DMS 273 (cell line): ENCODE results near the gene PRKCB.
"Not testable (repeated sequence)": the region's sequence is repeated elsewhere in the genome, so short reads cannot be mapped to it uniquely, and the experiment has no call there.

ENCODE experiments used
- DNase-seq: peaks from one replicate; lab custom pipeline; 2025; ENCODE audit not compliant: unreplicated experiment; lab: John Stamatoyannopoulos, UW

Gene PRKCB

DNA sequence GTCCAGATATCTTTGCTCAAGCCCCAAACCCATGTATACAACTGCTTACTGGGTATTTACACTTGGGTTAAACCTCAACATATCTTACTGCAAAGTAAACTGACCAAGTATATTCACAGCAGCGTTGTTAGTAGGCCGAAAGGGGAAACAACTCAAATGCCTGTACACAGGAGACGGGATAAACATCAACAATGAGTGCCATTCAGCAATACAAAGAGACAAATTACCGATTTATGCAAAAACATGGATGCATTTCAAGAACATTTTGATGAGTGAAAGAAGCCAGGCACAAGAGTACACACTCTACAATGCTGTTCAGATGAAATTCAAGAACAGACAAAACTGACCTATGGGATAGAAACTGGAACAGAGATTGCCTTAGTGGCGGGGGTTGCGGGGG, 284.0 kb downstream of the PRKCB start:
- no peak for DNase-seq

DNA sequence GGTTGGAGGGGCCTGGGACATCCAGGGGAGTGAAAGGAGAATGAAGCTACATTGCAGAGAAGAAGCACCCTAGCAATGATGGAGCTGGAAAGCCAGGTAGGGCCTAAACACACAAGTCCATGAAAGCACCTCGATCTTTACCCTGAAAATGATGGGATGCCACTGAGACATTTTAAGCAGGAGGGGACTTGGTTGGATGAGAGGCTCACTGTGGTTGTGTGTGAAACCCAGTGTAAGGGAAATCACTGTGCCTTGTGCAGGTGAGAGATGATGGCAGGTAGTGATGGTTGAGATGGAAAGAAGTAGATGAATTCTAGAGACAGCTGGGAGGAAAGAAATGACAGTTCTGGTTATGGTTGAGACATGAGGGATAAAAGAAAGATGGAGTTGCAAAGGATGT, 287.5 kb downstream of the PRKCB start:
- DNase-seq, result no peak

DNA sequence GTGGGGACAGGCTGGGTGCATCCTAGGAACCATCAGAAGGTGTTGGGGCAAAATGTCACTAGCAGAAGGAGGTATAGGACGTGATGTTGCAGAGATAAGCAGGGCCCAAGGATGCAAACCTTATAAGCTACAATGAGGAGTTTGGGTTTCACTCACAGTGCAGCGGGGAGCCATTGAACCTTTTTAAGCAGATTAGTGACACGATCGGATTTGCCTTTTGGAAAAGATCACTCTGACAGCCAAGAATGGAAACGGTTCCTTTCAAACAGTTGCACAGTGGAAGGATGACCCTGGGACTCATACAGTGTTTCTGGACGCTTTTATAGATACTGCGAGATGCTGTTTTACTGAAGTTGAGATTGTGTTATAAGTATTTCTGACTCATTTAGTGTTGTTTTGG, 288.5 kb downstream of the PRKCB start:
- DNase-seq, result no peak

DNA sequence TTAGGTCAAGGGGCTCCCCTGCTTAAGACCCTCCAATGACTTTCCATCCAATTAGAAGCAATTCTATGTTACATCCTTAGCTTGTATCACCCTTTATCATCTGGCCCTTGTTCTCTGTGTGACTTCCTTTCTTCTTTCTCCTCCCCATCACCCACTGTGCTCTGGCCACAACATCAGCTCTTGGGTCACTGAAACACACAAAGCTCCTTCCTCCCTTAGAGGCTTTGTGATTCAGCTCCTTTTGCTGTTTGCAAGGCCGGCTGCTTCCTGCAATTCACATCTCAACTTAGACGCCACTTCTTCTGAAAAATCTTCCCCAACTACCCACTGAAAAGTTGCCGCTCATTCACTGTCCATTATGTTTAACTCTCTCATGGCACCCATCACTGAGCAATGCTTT, 289.4 kb downstream of the PRKCB start:
- no peak for DNase-seq

DNA sequence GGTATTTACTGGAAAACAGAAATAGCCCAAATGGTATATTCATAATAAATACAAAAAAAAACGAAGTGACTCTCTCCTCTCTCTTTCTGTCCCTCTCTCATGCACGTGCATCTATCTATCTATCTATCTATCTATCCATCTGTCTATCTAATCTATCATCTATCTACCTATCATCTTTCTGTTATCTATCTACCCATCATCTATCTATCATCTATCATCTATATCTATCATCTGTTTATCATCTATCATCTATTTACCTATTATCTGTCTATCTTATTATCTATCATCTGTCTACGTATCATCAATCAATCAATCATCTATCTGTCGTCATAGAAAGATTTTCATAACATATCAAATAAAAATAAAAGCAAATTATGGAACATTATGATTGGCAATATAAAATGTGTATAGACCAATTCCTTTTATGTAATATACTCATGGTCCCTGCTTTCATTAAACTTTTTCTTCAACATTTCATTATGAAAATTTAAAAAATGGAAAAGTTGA, 293.7 kb downstream of the PRKCB start:
- DNase-seq, result no peak

DNA sequence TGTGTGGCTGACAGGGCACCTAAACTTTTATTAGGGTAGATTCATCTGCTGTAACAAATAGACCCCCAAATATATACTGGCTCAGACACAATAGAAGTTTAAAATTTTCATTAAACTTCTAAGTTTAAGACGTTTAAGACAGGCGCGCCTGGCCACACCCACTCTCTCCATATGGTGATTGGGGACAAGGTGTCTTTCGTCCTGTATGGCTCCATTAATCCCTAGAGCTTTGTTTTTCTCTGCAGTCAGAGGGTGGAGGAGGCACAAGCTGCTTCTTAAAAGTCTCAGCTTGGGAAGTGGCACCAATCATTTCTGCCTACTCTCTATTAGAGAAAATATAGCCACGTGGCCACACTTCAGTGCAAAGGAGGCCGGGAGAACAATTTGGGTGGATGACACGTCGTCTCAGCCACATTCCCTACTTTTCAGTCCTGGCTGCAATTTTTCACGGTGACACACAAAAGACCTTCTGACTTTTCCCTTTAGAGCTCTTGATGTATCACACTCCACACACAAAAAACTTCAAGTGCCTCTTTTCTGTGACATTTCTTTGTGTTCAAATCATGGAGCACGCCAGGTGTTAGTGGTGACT, 294.8 kb downstream of the PRKCB start:
- DNase-seq, result no peak

DNA sequence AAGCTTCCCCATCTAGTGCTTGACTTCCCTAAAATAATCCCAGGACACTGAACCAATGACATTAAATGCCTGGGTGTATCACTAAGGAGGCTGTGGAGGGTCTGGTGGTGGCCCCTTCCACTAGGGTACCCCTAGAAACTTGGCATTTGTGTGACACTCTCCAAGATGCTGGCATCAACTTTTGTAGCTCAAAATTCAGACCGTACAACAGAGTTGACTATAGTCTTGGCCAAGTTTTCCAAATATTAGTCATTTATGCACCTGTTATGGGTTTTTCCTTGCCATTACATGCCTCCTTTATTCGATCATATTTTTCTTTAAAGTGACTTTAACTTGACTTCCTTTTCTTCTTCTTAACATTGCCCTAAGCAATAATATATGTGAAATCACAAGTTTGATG, 295.5 kb downstream of the PRKCB start:
- DNase-seq, result no peak

DNA sequence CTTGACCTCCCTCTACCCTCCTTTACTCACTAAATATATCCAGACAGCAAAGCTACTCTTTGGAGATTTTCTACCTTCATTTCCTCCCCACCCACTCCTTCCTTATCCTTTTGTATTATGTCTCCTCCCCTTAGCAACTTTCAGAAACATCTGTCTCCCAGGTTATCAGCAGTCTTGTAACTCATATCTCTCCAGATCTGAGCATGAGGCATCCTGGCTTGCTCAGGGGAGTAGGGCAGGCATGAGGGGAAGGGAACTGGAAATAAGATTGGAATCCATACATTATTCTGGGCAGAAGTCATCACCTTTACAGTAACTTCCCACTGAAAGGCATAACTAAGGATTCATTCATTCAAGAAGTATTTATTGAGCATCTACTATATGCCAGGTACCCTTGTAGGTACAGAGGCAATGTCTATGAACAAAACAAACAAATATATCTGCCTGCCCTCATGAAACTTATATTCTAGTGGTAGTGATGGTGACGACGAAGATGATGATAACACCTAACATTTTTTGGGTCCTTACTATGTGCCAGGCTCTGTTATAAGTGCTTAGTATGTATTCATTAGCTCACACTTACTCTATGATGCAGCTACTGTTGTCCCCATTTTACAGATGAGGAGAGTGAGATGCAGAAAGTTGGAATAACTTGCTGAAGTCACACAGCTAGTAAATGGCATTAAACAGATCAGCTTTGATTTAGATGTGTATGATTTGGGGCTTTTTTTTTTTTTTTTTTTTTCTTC, 296.4 kb downstream of the PRKCB start:
- DNase-seq, result no peak

DNA sequence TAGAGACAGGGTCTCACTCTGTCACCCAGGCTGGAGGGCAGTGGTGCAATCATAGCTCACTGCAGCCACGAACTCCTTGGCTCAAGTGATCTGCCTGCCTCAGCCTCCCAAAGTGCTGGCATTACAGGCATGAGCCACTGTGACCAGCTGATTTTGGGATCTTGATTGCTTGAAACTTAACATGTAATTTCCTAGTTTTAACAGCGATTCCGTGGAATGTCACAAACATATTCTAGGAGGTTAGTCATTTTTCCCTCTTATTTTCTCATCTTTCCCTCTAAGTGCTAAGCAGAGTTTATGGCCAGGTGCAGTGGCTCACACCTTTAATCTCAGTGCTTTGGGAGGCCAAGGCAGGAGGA, 297.0 kb downstream of the PRKCB start:
- DNase-seq, result no peak

DNA sequence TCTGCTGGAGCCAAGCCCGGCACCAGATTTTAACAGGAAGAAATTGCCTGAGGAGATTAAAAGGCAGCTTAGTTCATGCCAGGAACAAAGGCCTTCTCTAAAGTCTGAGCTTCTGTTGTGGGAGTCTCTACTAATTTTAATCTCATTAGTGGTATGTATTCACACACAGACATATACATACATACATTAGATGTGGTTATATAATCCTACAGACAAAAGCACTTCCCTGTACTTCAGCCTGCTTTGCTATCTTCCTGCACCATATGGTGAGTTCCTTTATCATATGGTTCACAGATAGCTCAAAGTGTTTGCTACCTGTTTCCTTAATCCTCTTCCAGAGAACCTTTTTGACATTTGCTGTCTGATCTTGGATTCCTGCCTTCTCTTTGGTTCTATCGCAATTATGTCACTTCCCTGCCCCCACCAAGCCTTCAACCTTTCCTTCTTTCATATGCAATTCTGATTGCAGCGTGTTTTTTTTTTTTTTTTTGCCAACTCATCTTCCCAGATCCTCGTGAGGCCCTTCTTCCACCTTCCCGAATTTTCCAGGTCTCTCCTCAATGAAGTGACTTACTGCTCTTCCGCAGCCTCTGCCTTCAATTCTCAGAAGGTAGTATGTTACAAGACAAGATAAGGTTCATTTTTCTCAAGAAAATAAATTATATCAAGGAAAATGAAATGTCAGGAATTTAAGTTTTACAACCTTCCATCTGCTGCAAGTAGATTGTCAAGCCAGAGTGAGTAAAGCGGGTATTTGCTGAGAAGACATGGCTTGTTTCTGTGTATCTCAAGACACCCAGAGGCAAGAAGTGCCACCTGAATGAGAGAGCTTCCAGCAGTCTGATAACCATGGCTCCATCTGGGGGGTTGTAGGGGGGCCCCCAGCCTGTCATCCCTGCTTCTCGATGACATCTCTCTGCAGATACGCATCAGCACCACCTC, 300.1 kb downstream of the PRKCB start:
- no peak for DNase-seq

DNA sequence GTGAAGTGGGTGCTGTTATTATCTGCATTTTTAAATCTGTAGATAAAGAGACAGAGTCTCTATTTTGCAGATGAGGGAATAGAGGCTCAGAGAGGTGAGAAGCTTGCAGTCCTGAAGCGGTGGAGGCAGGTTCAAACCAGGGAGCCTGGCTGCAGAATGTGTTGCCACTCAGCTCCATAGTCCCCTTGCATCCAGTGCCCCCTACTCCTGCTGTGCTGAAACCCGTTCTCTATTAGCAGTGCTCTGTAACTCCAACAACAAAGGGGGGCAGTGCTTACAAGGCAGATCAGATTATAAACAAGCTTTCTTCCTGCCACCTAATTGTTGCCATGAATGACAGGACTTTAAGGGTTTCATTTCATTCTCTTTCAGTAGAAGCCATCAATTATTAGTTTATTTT, 302.2 kb downstream of the PRKCB start:
- no peak for DNase-seq

DNA sequence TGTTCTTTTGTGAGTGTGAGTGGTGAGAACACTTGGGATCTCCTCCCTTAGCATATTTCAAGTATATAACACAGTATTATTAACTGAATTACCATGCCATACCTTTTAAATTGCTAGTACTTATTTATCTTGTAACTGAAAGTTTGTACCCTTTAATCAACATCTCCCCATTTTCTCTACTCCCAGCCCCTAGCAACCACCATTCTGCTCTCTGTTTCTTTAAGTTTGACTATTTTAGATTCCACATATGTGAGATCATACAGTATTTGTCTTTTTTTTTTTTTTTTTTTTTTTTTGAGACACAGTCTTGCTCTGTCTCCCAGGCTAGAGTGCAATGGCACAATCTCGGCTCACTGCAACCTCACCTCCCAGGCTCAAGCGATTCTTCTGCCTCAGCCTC, 302.8 kb downstream of the PRKCB start:
- no peak for DNase-seq

DNA sequence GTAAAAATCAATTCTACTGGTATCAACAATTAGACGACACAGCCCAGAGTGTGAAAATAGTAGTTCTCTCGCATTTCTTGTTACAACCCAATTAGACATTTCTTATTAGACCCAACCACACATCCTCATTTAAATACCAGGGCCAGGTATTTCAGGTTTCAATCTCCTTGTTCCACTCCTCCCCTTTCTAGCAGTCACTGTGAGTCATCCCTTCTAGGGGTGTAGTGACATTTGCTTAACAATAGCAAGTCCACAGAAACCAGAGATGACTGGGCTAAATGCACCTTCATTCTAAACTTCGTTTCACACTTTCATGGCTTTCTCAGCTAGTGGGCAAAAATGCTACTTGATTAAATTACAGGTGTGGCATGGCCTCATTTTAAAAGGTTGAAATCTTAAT, 303.5 kb downstream of the PRKCB start:
- DNase-seq, result no peak

DNA sequence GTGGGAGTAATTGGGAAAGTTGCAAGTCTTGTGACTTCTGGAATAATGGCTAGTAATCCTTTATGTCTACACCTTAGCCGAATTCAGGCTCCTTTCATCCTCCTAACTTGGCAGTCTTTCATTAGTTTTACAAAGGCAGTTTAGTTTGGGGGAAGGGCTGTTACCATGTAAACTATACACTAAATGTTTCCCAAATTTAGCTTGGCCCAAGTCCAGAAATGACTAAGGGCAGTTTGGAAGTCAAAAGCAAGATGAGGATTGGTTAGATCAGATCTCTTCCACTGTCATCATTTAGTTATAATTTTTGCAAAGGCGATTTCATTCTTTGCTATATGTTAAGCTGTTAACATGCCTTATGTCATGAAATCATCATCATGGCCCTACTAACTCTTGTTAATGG, 304.9 kb downstream of the PRKCB start:
- DNase-seq, result no peak

DNA sequence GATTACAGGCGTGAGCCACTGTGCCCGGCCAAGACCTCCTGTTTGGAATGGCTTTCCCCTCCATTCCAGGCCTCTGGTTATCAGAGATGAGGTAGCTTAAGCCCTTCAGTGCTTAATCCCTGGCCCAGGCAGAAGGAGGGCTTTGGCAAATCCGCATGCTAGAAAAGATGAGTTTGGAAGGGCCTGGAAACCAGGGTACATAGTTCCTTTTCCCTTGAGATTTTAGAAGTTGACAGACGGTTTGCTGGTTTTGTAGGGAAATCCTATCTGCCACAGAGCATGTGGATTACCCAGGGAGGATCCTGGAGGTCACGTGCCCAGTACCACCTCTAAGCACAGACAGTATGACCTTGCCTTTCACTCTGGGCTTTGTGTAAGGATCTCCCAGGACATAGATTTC, 305.7 kb downstream of the PRKCB start:
- DNase-seq, result no peak

DNA sequence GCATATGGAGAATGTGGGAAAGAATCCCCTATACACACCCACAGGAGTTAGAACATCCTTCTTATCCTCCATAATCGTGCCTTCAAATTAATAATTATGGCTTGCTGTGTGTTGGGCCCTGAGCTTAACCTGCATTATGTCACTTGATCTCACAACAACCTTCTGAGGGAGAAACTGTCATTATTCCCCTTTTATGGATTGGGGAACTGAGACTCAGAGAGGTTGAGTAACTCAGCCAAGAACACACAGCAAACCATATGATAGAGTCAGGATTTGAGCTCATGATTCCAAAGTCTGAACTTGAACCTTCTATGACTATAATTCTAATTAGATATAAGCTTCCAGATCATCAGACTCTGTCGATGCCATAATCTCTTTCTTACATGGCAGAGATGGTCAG, 306.1 kb downstream of the PRKCB start:
- DNase-seq, result no peak

DNA sequence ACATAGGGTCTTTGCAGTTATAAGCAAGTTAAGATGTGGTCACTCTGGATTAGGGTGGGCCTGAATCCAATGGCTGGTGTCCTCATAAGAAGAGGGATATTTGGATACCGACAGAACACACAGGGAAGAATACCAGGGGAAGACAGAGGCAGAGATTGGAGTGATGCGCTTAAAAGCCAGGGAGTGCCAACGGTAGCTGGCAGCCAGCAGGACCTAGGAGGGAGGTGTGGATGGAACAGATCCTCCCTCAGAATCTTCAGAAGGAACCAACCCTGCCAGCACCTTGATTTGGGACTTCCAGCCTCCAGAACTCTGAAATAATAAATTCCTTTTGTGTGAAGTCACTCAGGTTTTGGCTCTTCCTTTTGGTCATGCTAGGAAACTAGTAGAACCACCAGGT, 310.1 kb downstream of the PRKCB start:
- DNase-seq, result no peak

DNA sequence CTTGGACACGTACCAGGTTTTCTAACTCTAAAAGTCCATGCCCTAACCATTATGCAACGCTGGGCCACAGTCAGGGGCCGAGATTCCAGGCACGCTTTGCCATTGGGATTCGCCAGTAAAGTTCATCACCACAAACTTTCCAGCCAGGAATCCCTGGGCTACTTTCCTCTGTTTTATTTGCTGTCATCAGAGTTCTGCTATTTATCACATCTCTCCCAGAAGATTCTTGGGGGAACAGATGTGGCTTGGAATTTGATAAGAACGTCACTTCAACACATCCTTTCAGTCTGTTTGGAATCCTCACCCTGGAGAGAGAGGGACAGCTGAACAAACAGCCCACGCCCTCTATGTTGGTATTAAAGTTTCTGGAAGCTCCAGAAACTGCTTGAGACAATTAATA, 310.7 kb downstream of the PRKCB start:
- DNase-seq, result no peak

DNA sequence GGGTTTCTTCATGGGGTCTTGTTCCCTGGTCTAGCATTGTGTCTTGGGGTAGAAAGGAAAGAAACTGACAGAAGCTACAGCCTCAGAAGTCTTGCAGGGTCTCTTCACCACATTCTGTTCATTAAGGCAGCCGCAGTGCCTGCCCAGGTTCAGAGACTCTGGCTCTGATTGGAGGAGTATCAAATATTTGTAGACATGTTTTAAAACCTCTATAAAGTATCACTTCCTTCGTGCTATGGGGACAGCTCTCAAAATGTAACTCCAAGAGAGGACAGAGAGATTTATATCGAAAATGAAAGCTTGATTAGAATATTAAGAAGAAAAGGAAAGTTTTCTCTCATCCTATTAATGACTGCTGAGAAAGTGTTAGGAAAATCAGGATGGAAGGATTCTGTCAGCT, 313.3 kb downstream of the PRKCB start:
- no peak for DNase-seq

DNA sequence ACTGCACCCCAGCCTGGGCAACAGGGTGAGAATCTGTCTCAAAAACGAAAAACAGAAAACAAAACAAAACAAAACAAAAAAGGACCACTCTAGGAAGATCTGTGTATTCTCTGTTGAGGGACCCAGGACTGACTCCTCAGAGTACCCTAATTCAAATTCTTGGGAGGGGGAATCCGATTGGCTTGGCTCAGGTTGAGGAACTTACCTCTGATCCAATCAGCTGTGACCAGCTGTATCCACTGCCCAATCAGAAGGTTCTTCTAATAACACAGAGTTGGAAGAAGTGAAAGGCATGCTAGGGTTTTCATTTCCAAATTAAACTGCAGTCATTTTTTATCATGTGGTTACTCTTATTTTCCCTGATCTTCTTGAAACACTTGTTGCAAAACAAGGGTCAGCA, 314.5 kb downstream of the PRKCB start:
- no peak for DNase-seq

DNA sequence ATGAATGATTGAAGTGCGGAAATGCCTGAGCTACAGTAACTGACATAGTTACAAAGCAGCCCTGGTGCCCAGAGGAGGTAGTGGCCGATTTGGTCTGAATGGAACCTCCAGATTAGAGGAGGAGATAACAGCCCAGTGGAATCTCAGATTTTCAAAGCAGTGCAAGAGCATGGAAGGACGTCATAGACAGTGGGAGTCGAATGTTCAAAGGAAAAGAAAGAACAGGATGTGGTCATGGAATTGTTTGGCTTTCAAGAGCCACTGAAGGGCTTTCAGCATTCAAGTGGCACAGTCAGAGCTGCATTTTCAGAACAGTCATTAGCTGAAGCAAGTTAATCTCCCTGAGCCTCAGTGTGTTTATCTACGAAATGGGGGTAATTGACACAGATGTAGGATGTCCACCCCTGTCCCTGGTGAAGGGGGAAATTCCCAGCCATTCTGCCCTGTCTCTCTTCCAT, 315.7 kb downstream of the PRKCB start:
- DNase-seq, result no peak

DNA sequence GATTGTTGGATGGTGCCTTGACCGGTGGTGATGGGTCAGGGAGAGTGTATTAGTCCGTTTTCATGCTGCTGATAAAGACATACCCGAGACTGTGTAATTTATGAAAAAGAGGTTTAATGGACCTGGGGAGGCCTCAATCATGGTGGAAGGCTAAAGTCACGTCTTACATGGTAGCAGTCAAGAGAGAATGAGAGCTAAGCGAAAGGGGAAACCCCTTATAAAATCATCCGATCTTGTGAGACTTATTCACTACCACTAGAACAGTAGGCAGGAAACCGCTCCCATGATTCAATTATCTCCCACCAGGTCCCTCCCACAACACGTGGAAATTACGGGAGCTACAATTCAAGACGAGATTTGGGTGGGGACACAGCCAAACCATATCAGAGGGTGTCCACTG, 316.3 kb downstream of the PRKCB start:
- not testable (repeated sequence) for DNase-seq
